ENCODE measurements around the gene DLD. TPM values are rescaled to one million over a fixed set of nuclear protein-coding genes. Genes with fewer than 3 reads are reported as not detected.

Gene DLD
- total RNA-seq, 1 donor from 2014 or later = 89.9 TPM

DNA sequence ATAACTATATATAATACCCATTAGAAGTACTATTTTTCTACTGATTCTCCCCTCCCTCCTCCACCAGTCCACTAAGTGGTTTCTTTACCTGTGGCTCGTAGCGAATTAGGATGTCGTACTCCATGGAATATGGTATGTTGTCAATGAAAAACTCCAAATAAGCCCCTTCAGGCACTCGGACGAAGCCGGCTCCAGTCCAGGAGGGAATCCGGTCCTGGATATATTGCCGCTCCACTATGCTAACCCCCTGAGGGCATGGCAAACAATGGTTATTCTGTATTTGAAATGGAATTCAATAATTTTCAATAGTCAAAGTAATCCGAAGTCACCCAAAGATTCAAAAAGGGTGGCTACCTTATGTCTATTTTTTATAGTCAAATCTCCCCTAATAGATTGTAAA lies 71.8 kb downstream of the DLD start:
- peak overlapping the region; percentile 57 for H3K4me3 Mint-ChIP-seq (ENCODE audit: unreplicated experiment)
- H3K36me3 Mint-ChIP-seq (ENCODE audit: low read depth, unreplicated experiment) = peaks cover 65% of the 10 kb centered on the region
- H3K27ac Mint-ChIP-seq (ENCODE audit: unreplicated experiment) = no peak overlapping the region
- DNase-seq (ENCODE audit: low spot score) = no peak
- H3K4me1 Mint-ChIP-seq (ENCODE audit: unreplicated experiment) = no peaks in the 10 kb centered on the region
- no peaks in the 10 kb centered on the region for H3K9me3 Mint-ChIP-seq (ENCODE audit: unreplicated experiment)
- H3K27me3 Mint-ChIP-seq (ENCODE audit: unreplicated experiment) = peaks cover 11% of the 10 kb centered on the region
- no peak for TF ChIP-seq CTCF (IDR thresholded peaks at IDR 0.05; ENCODE audit: unreplicated experiment)

DNA sequence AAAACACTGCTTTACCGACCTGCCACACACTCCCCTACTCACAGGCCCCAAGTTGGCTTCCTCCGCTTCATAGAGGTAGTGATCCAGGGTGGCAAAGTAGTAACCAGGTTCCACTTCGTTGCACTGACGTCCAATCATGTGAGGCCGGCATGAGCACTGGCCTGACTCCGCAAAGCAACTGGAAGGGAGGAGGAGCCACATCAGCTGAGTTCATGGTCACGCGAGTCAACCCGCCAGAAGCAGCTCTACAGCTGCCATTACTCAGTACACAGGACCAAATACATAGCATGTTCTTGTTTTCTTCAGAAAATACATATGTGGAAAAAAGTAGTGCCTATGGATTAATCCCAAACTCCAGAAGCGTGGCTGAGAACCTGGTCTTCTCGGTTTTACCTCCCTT lies 73.5 kb downstream of the DLD start:
- peaks cover 11% of the 10 kb centered on the region for H3K27me3 Mint-ChIP-seq (ENCODE audit: unreplicated experiment)
- H3K4me3 Mint-ChIP-seq (ENCODE audit: unreplicated experiment) = no peak overlapping the region
- no peaks in the 10 kb centered on the region for H3K9me3 Mint-ChIP-seq (ENCODE audit: unreplicated experiment)
- DNase-seq (ENCODE audit: low spot score) = no peak
- peaks cover 53% of the 10 kb centered on the region for H3K36me3 Mint-ChIP-seq (ENCODE audit: low read depth, unreplicated experiment)
- H3K27ac Mint-ChIP-seq (ENCODE audit: unreplicated experiment) = peak overlapping the region; percentile 19
- no peaks in the 10 kb centered on the region for H3K4me1 Mint-ChIP-seq (ENCODE audit: unreplicated experiment)
- TF ChIP-seq CTCF (IDR thresholded peaks at IDR 0.05; ENCODE audit: unreplicated experiment) = no peak

GRCh38 chr7:107966711-107967110 lies 75.7 kb downstream of the DLD start:
- no peak for DNase-seq (ENCODE audit: low spot score)
- H3K27ac Mint-ChIP-seq (ENCODE audit: unreplicated experiment) = no peak overlapping the region
- peaks cover 46% of the 10 kb centered on the region for H3K36me3 Mint-ChIP-seq (ENCODE audit: low read depth, unreplicated experiment)
- no peak overlapping the region for H3K4me3 Mint-ChIP-seq (ENCODE audit: unreplicated experiment)
- peaks cover 9% of the 10 kb centered on the region for H3K27me3 Mint-ChIP-seq (ENCODE audit: unreplicated experiment)
- H3K4me1 Mint-ChIP-seq (ENCODE audit: unreplicated experiment) = no peaks in the 10 kb centered on the region
- H3K9me3 Mint-ChIP-seq (ENCODE audit: unreplicated experiment) = no peaks in the 10 kb centered on the region
- TF ChIP-seq CTCF (IDR thresholded peaks at IDR 0.05; ENCODE audit: unreplicated experiment) = no peak

- Mint-ChIP-seq H3K4me1 (ENCODE audit: unreplicated experiment) (no peaks in the 10 kb centered on the region), H3K9me3 (ENCODE audit: unreplicated experiment) (no peaks in the 10 kb centered on the region), H3K27ac (ENCODE audit: unreplicated experiment) (no peak overlapping the region), H3K36me3 (ENCODE audit: low read depth, unreplicated experiment) (peaks cover 48% of the 10 kb centered on the region), H3K4me3 (ENCODE audit: unreplicated experiment) (no peak overlapping the region), H3K27me3 (ENCODE audit: unreplicated experiment) (peaks cover 9% of the 10 kb centered on the region)
- DNase-seq (ENCODE audit: low spot score) = no peak
- TF ChIP-seq CTCF (IDR thresholded peaks at IDR 0.05; ENCODE audit: unreplicated experiment) = no peak
These were observed 76.4 kb downstream of the DLD start for GRCh38 chr7:107967420-107967819.

- Mint-ChIP-seq H3K9me3 (ENCODE audit: unreplicated experiment) (no peaks in the 10 kb centered on the region), H3K36me3 (ENCODE audit: low read depth, unreplicated experiment) (peaks cover 52% of the 10 kb centered on the region), H3K4me3 (ENCODE audit: unreplicated experiment) (no peak overlapping the region)
These were observed 77.5 kb downstream of the DLD start for GRCh38 chr7:107968449-107968848.

More at GRCh38 chr7:107968449-107968848, 77.5 kb downstream of the DLD start:
- Mint-ChIP-seq H3K27me3 (ENCODE audit: unreplicated experiment) (peaks cover 9% of the 10 kb centered on the region), H3K27ac (ENCODE audit: unreplicated experiment) (no peak overlapping the region), H3K4me1 (ENCODE audit: unreplicated experiment) (no peaks in the 10 kb centered on the region)
- TF ChIP-seq CTCF (IDR thresholded peaks at IDR 0.05; ENCODE audit: unreplicated experiment) = no peak
- no peak for DNase-seq (ENCODE audit: low spot score)
